Measurements from ENCODE around the gene AVL9. TPM values are rescaled to one million over a fixed set of nuclear protein-coding genes. Genes with fewer than 3 reads are reported as not detected.

Gene AVL9
- total RNA-seq, 2 donors from 2014 or later = 21.9 to 27.8 TPM

- DNase-seq (ENCODE audit: low spot score) = no peak
- intact Hi-C loops (cut with DNase I) = no loop called here
- H3K4me3 ChIP-seq = no peak overlapping the region
- H3K27me3 ChIP-seq (replicated peaks; ENCODE audit: insufficient read depth) = no peaks in the 10 kb centered on the region
- no peaks in the 10 kb centered on the region for H3K9me3 ChIP-seq
- 76% methylated on average over 2 of the region's 2 CpGs for WGBS
- H3K36me3 ChIP-seq = no peaks in the 10 kb centered on the region
- no peak overlapping the region for H3K27ac ChIP-seq
- no peaks in the 10 kb centered on the region for H3K4me1 ChIP-seq (replicated peaks)
- TF ChIP-seq CTCF (IDR thresholded peaks at IDR 0.05) = peak in 3 of 4 experiments; percentile 34 to 54 (median 45)
- no peak for TF ChIP-seq POLR2A (IDR thresholded peaks at IDR 0.05)
These were observed 15.6 kb upstream of the AVL9 start for GRCh38 chr7:32479574-32480200.

GRCh38 chr7:32481176-32481575 lies 14.1 kb upstream of the AVL9 start:
- Histone ChIP-seq H3K36me3 (no peaks in the 10 kb centered on the region), H3K4me3 (no peak overlapping the region), H3K9me3 (no peaks in the 10 kb centered on the region), H3K4me1 (replicated peaks) (no peaks in the 10 kb centered on the region), H3K27ac (no peak overlapping the region), H3K27me3 (replicated peaks; ENCODE audit: insufficient read depth) (no peaks in the 10 kb centered on the region)
- 66% methylated on average over 1 of the region's 1 CpG for WGBS
- no peak for TF ChIP-seq CTCF (IDR thresholded peaks at IDR 0.05)
- no peak for TF ChIP-seq POLR2A (IDR thresholded peaks at IDR 0.05)
- TF ChIP-seq POLR2AphosphoS5 (IDR thresholded peaks at IDR 0.05) = no peak
- DNase-seq (ENCODE audit: low spot score) = no peak
- intact Hi-C loops (cut with DNase I) = no loop called here

- no peak overlapping the region for H3K27ac ChIP-seq
- WGBS = 30% methylated on average over 3 of the region's 3 CpGs
- intact Hi-C loops (cut with DNase I) = no loop called here
- DNase-seq (ENCODE audit: low spot score) = no peak
- no peaks in the 10 kb centered on the region for H3K4me1 ChIP-seq (replicated peaks)
- no peak overlapping the region for H3K4me3 ChIP-seq
- TF ChIP-seq POLR2AphosphoS5 (IDR thresholded peaks at IDR 0.05) = no peak
- TF ChIP-seq POLR2A (IDR thresholded peaks at IDR 0.05) = no peak
- TF ChIP-seq CTCF (IDR thresholded peaks at IDR 0.05) = no peak
- H3K36me3 ChIP-seq = no peaks in the 10 kb centered on the region
- H3K27me3 ChIP-seq (replicated peaks; ENCODE audit: insufficient read depth) = no peaks in the 10 kb centered on the region
- no peaks in the 10 kb centered on the region for H3K9me3 ChIP-seq
These were observed 13.4 kb upstream of the AVL9 start for GRCh38 chr7:32481921-32482320.

- WGBS = 0% methylated on average over 9 of the region's 9 CpGs
- intact Hi-C loops (cut with DNase I) = no loop called here
- H3K27me3 ChIP-seq (replicated peaks; ENCODE audit: insufficient read depth) = no peaks in the 10 kb centered on the region
These were observed 5.5 kb upstream of the AVL9 start for GRCh38 chr7:32489788-32490126.

More at GRCh38 chr7:32489788-32490126, 5.5 kb upstream of the AVL9 start:
- DNase-seq (ENCODE audit: low spot score) = no peak
- H3K4me1 ChIP-seq (replicated peaks) = no peaks in the 10 kb centered on the region
- TF ChIP-seq CTCF (IDR thresholded peaks at IDR 0.05) = no peak
- TF ChIP-seq POLR2AphosphoS5 (IDR thresholded peaks at IDR 0.05) = no peak
- peak overlapping the region; percentile 58 to 65 for H3K4me3 ChIP-seq
- H3K9me3 ChIP-seq = no peaks in the 10 kb centered on the region
- H3K36me3 ChIP-seq = no peaks in the 10 kb centered on the region
- peak overlapping the region; percentile 85 to 86 for H3K27ac ChIP-seq
